Activated T-helper 1 cell treated with anti-CD3 and anti-CD28 coated beads, Interleukin-12 subunit alpha, Interleukin-12 subunit beta, Interleukin-2, Interleukin-4 antibody, amounts not matched to agents 30 ng/mL and 10 ng/mL and 1 ng/mL, durations not matched to agents 14 hours and 24 hours and 36 hours (primary cell): ENCODE data around the gene C16orf78. TPM values are rescaled to one million over a fixed set of nuclear protein-coding genes. Genes with fewer than 3 reads are reported as not detected.

Experiments used
- DNase-seq: peaks from one replicate; pipeline ENCODE4 v3.0.0; 2021; ENCODE audit warnings: low spot score
- H3K27ac Mint-ChIP-seq: one replicate; pipeline ENCODE4 v1.8.0; 2021; ENCODE audit warnings: mild to moderate bottlenecking, mixed read lengths
- H3K27me3 Mint-ChIP-seq: one replicate; pipeline ENCODE4 v1.8.0; 2022; ENCODE audit warnings: mild to moderate bottlenecking, moderate library complexity, mixed read lengths; ENCODE audit not compliant: insufficient read depth
- H3K36me3 Mint-ChIP-seq: one replicate; pipeline ENCODE4 v1.8.0; 2021; ENCODE audit warnings: low read depth, mixed read lengths
- H3K4me1 Mint-ChIP-seq: one replicate; pipeline ENCODE4 v1.8.0; 2021; ENCODE audit warnings: low read depth, mixed read lengths
- H3K4me3 Mint-ChIP-seq: one replicate; pipeline ENCODE4 v1.8.0; 2021; ENCODE audit warnings: mild to moderate bottlenecking, moderate library complexity, mixed read lengths
- H3K9me3 Mint-ChIP-seq: one replicate; pipeline ENCODE4 v1.8.0; 2021; ENCODE audit warnings: mixed read lengths
- intact Hi-C: fragments of 100-400 bp; cut with micrococcal nuclease; formaldehyde crosslinking; loops from one replicate; pipeline ENCODE4 v1.15.1; 2024
- total RNA-seq: library from RNA; stranded (reverse); gene quantifications from 2 replicates; pipeline ENCODE4 v1.2.3, GENCODE V29; 2022

C16orf78 gene
- total RNA-seq, 1 donor from 2014 or later = not detected

- Mint-ChIP-seq H3K36me3 (no peaks in the 10 kb centered on the region), H3K27ac (no peak overlapping the region), H3K4me3 (no peak overlapping the region), H3K9me3 (no peaks in the 10 kb centered on the region), H3K27me3 (no peaks in the 10 kb centered on the region), H3K4me1 (no peaks in the 10 kb centered on the region)
- intact Hi-C loops = no loop called here
- no peak for DNase-seq
Observed at GRCh38 chr16:49411121-49411970, 37.7 kb downstream of the C16orf78 start.

GRCh38 chr16:49414671-49415070 lies 41.1 kb downstream of the C16orf78 start:
- no peak for DNase-seq
- Mint-ChIP-seq H3K4me1 (no peaks in the 10 kb centered on the region), H3K9me3 (no peaks in the 10 kb centered on the region), H3K27me3 (peaks cover 1% of the 10 kb centered on the region), H3K27ac (no peak overlapping the region), H3K4me3 (no peak overlapping the region), H3K36me3 (no peaks in the 10 kb centered on the region)
- intact Hi-C loops = no loop called here

GRCh38 chr16:49415083-49415482 lies 41.5 kb downstream of the C16orf78 start:
- intact Hi-C loops = no loop called here
- no peak for DNase-seq
- H3K36me3 Mint-ChIP-seq = no peaks in the 10 kb centered on the region
- no peak overlapping the region for H3K4me3 Mint-ChIP-seq
- no peaks in the 10 kb centered on the region for H3K9me3 Mint-ChIP-seq
- no peak overlapping the region for H3K27ac Mint-ChIP-seq
- H3K27me3 Mint-ChIP-seq = peaks cover 2% of the 10 kb centered on the region
- no peaks in the 10 kb centered on the region for H3K4me1 Mint-ChIP-seq

- H3K36me3 Mint-ChIP-seq = no peaks in the 10 kb centered on the region
- no peak overlapping the region for H3K4me3 Mint-ChIP-seq
- H3K9me3 Mint-ChIP-seq = no peaks in the 10 kb centered on the region
- DNase-seq = no peak
- no peaks in the 10 kb centered on the region for H3K4me1 Mint-ChIP-seq
- peaks cover 2% of the 10 kb centered on the region for H3K27me3 Mint-ChIP-seq
- no peak overlapping the region for H3K27ac Mint-ChIP-seq
- intact Hi-C loops = no loop called here
Observed at GRCh38 chr16:49416001-49416675, 42.5 kb downstream of the C16orf78 start.

- intact Hi-C loops = no loop called here
- H3K9me3 Mint-ChIP-seq = no peaks in the 10 kb centered on the region
- no peak overlapping the region for H3K27ac Mint-ChIP-seq
- H3K36me3 Mint-ChIP-seq = no peaks in the 10 kb centered on the region
- H3K4me3 Mint-ChIP-seq = no peak overlapping the region
- no peaks in the 10 kb centered on the region for H3K4me1 Mint-ChIP-seq
- no peak for DNase-seq
- H3K27me3 Mint-ChIP-seq = peaks cover 3% of the 10 kb centered on the region
Observed at GRCh38 chr16:49417354-49417753, 43.8 kb downstream of the C16orf78 start.

GRCh38 chr16:49419006-49419405 lies 45.4 kb downstream of the C16orf78 start:
- Mint-ChIP-seq H3K36me3 (no peaks in the 10 kb centered on the region), H3K4me1 (no peaks in the 10 kb centered on the region), H3K4me3 (no peak overlapping the region), H3K9me3 (no peaks in the 10 kb centered on the region), H3K27ac (no peak overlapping the region), H3K27me3 (peaks cover 5% of the 10 kb centered on the region)
- intact Hi-C loops = no loop called here
- no peak for DNase-seq

GRCh38 chr16:49419862-49420261 lies 46.3 kb downstream of the C16orf78 start:
- intact Hi-C loops = no loop called here
- Mint-ChIP-seq H3K9me3 (no peaks in the 10 kb centered on the region), H3K27ac (no peak overlapping the region), H3K36me3 (no peaks in the 10 kb centered on the region), H3K27me3 (peaks cover 5% of the 10 kb centered on the region), H3K4me3 (no peak overlapping the region), H3K4me1 (no peaks in the 10 kb centered on the region)
- DNase-seq = no peak

- H3K36me3 Mint-ChIP-seq = no peaks in the 10 kb centered on the region
- intact Hi-C loops = no loop called here
- H3K9me3 Mint-ChIP-seq = no peaks in the 10 kb centered on the region
Observed at GRCh38 chr16:49422896-49423295, 49.3 kb downstream of the C16orf78 start.

GRCh38 chr16:49424961-49425360 lies 51.4 kb downstream of the C16orf78 start:
- Mint-ChIP-seq H3K9me3 (peaks cover 8% of the 10 kb centered on the region), H3K27ac (no peak overlapping the region), H3K36me3 (no peaks in the 10 kb centered on the region), H3K27me3 (peaks cover 3% of the 10 kb centered on the region), H3K4me1 (no peaks in the 10 kb centered on the region), H3K4me3 (no peak overlapping the region)
- intact Hi-C loops = no loop called here
- no peak for DNase-seq

More at GRCh38 chr16:49422896-49423295, 49.3 kb downstream of the C16orf78 start:
- Mint-ChIP-seq H3K4me3 (no peak overlapping the region), H3K27me3 (peaks cover 5% of the 10 kb centered on the region), H3K4me1 (no peaks in the 10 kb centered on the region), H3K27ac (no peak overlapping the region)
- DNase-seq = no peak

- H3K27ac Mint-ChIP-seq = no peak overlapping the region
- peaks cover 2% of the 10 kb centered on the region for H3K27me3 Mint-ChIP-seq
- no peaks in the 10 kb centered on the region for H3K36me3 Mint-ChIP-seq
- intact Hi-C loops = no loop called here
- H3K4me3 Mint-ChIP-seq = no peak overlapping the region
- H3K4me1 Mint-ChIP-seq = no peaks in the 10 kb centered on the region
- peaks cover 8% of the 10 kb centered on the region for H3K9me3 Mint-ChIP-seq
- DNase-seq = no peak
Observed at GRCh38 chr16:49427771-49428170, 54.2 kb downstream of the C16orf78 start.

GRCh38 chr16:49428808-49429207 lies 55.2 kb downstream of the C16orf78 start:
- H3K4me3 Mint-ChIP-seq = no peak overlapping the region
- intact Hi-C loops = no loop called here
- H3K36me3 Mint-ChIP-seq = no peaks in the 10 kb centered on the region
- no peaks in the 10 kb centered on the region for H3K27me3 Mint-ChIP-seq
- no peaks in the 10 kb centered on the region for H3K4me1 Mint-ChIP-seq
- no peak for DNase-seq
- no peak overlapping the region for H3K27ac Mint-ChIP-seq
- peaks cover 8% of the 10 kb centered on the region for H3K9me3 Mint-ChIP-seq

GRCh38 chr16:49431040-49431439 lies 57.4 kb downstream of the C16orf78 start:
- Mint-ChIP-seq H3K9me3 (peaks cover 8% of the 10 kb centered on the region), H3K4me1 (no peaks in the 10 kb centered on the region), H3K27ac (no peak overlapping the region), H3K4me3 (no peak overlapping the region), H3K36me3 (no peaks in the 10 kb centered on the region), H3K27me3 (no peaks in the 10 kb centered on the region)
- DNase-seq = no peak
- intact Hi-C loops = no loop called here

GRCh38 chr16:49431591-49432290 lies 58.1 kb downstream of the C16orf78 start:
- no peak overlapping the region for H3K27ac Mint-ChIP-seq
- peaks cover 3% of the 10 kb centered on the region for H3K27me3 Mint-ChIP-seq
- no peaks in the 10 kb centered on the region for H3K36me3 Mint-ChIP-seq
- H3K9me3 Mint-ChIP-seq = peaks cover 8% of the 10 kb centered on the region
- no peaks in the 10 kb centered on the region for H3K4me1 Mint-ChIP-seq
- no peak for DNase-seq
- no peak overlapping the region for H3K4me3 Mint-ChIP-seq
- intact Hi-C loops = no loop called here
